Measurements from ENCODE around the gene EPX. TPM values are rescaled to one million over a fixed set of nuclear protein-coding genes. Genes with fewer than 3 reads are reported as not detected.

Gene EPX
- total RNA-seq, 6 experiments from 2014 or later: not detected

DNA sequence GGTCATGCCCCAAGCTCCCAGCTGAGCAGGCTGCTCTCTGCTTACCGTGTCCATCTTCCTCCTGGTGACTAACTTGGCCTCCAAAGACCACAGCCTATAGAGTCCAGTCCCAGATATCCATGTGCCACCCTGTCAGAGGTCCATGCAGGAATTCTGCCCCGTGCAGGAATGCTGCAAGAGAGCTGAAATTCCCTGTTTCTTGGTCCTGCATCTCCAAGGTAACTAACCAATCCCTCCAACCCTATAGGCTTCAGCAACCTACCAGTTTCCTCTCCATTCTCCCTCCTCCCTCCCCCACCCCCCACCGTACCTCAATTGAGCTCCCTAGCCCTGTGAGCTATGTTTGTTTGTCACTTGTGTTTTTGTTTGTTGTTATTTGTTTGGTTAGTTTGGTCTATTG, 36.2 kb downstream of the EPX start:
- DNase-seq: no peak
- no peaks in the 10 kb centered on the region for H3K36me3 Mint-ChIP-seq (ENCODE audit: low read depth)
- H3K9me3 Mint-ChIP-seq: no peaks in the 10 kb centered on the region
- H3K27ac Mint-ChIP-seq: no peak overlapping the region
- TF ChIP-seq, protein P1, sequence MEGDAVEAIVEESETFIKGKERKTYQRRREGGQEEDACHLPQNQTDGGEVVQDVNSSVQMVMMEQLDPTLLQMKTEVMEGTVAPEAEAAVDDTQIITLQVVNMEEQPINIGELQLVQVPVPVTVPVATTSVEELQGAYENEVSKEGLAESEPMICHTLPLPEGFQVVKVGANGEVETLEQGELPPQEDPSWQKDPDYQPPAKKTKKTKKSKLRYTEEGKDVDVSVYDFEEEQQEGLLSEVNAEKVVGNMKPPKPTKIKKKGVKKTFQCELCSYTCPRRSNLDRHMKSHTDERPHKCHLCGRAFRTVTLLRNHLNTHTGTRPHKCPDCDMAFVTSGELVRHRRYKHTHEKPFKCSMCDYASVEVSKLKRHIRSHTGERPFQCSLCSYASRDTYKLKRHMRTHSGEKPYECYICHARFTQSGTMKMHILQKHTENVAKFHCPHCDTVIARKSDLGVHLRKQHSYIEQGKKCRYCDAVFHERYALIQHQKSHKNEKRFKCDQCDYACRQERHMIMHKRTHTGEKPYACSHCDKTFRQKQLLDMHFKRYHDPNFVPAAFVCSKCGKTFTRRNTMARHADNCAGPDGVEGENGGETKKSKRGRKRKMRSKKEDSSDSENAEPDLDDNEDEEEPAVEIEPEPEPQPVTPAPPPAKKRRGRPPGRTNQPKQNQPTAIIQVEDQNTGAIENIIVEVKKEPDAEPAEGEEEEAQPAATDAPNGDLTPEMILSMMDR (IDR thresholded peaks at IDR 0.05): no peak
- no peak overlapping the region for H3K4me3 Mint-ChIP-seq
- peaks cover 39% of the 10 kb centered on the region for H3K4me1 Mint-ChIP-seq (ENCODE audit: low read depth)
- no peaks in the 10 kb centered on the region for H3K27me3 Mint-ChIP-seq (ENCODE audit: insufficient read depth)

DNA sequence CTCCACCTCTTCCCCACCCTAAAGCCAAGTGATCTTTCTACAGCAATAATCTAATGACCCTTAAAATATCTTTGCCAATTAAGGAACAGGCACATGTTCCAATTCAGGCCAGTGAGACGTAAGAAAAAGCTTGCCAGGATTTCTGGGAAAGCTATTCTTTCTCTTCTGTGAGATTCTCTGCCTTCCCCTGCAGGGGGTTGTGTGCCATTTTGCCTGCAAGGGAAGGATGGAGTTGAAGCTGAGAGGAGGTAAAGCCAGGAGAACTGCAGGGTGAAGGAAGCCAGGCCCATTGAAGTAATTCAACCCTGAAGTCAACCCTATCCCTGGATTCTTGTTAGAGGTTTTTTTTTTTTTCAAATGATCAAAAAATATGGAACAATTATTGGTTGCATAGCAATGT, 36.9 kb downstream of the EPX start:
- Mint-ChIP-seq H3K4me1 (ENCODE audit: low read depth) (peaks cover 32% of the 10 kb centered on the region), H3K27me3 (ENCODE audit: insufficient read depth) (0 out of 2 replicates have a peak, but pooled peaks cover 1% of the 10 kb centered on the region)

DNA sequence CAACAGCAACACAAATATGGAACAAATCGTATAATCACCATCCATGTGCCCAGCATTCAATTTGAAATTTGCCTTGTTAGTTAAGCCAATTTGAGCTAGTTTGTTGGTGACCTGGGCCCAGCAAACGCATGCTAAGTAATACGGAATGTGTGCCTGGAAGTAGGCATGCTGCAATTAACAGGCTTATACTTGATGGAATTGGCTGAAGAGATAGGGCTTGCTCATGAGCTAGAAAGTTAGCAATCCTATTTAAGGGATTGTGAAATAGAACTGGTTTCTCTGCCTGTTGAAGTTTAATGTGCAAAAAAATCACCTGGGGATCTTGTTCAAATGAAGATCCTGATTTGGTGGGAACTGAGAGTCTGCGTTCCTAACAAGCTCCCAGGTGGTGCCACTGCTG, 37.4 kb downstream of the EPX start:
- H3K4me1 Mint-ChIP-seq (ENCODE audit: low read depth): peaks cover 27% of the 10 kb centered on the region
- no peaks in the 10 kb centered on the region for H3K36me3 Mint-ChIP-seq (ENCODE audit: low read depth)
- no peak overlapping the region for H3K27ac Mint-ChIP-seq
- DNase-seq: no peak
- no peak overlapping the region for H3K4me3 Mint-ChIP-seq
- H3K27me3 Mint-ChIP-seq (ENCODE audit: insufficient read depth): peaks cover 2% of the 10 kb centered on the region; the same call in 1 of the 2 replicates
- TF ChIP-seq, protein P1 (IDR thresholded peaks at IDR 0.05): no peak
- no peaks in the 10 kb centered on the region for H3K9me3 Mint-ChIP-seq

More for the DNA sequence above, 36.9 kb downstream of the EPX start:
- Mint-ChIP-seq H3K9me3 (no peaks in the 10 kb centered on the region), H3K27ac (no peak overlapping the region), H3K4me3 (no peak overlapping the region), H3K36me3 (ENCODE audit: low read depth) (no peaks in the 10 kb centered on the region)
- TF ChIP-seq, protein P1 (IDR thresholded peaks at IDR 0.05): no peak
- DNase-seq: no peak

DNA sequence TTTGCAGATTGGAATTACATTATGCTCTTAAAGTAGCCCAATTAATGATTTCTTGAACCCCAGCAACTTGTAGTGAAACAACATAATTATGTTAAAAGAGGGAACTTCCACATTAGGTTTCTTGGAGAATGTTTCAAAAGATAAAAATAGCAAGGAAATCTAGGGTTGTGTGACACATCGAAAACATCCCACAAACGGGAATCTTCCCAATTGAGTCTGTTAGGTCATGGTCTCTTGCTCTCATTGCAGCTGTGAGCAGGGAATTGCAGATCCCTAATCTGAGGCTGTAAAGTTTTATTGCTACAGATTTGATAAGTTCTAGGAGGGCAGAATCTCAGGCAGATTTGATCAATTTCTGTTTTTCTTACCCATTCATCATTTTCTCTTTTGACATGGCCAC, 39.1 kb downstream of the EPX start:
- peaks cover 11% of the 10 kb centered on the region for H3K27me3 Mint-ChIP-seq (ENCODE audit: insufficient read depth)
- H3K4me1 Mint-ChIP-seq (ENCODE audit: low read depth): peaks cover 27% of the 10 kb centered on the region
- peak overlapping the region; percentile 44 for H3K4me3 Mint-ChIP-seq
- H3K36me3 Mint-ChIP-seq (ENCODE audit: low read depth): no peaks in the 10 kb centered on the region
- DNase-seq: peak; percentile 32
- no peaks in the 10 kb centered on the region for H3K9me3 Mint-ChIP-seq
- peak overlapping the region; percentile 87 for H3K27ac Mint-ChIP-seq
- TF ChIP-seq, protein P1 (IDR thresholded peaks at IDR 0.05): no peak

DNA sequence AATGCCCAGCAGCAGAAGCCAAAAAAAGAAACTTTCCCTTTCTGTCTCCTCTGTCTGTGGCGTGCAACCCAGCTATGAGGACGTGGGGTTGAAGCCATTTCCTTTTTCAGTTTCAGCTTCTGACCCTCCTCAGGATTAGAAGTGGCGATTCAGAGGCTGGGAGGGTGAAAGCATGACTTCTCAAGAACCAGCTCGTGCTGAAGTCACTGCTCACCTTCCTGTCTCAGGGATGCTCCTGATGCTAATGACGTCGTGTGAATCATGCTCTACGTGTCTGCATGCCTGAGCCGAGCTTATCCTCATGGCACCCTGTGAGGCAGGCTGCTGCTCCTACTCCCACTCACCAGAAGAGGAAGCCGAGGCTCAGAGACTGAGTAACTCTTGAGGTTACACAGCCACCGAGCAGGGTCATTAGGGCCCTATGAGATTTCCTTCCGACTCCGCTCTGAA, 40.2 kb downstream of the EPX start:
- Mint-ChIP-seq H3K27ac (peak overlapping the region; percentile 87), H3K9me3 (no peaks in the 10 kb centered on the region), H3K4me3 (peak overlapping the region; percentile 69), H3K4me1 (ENCODE audit: low read depth) (peaks cover 27% of the 10 kb centered on the region), H3K27me3 (ENCODE audit: insufficient read depth) (peaks cover 14% of the 10 kb centered on the region), H3K36me3 (ENCODE audit: low read depth) (no peaks in the 10 kb centered on the region)
- TF ChIP-seq, protein P1 (IDR thresholded peaks at IDR 0.05): no peak
- DNase-seq: peak; percentile 87

DNA sequence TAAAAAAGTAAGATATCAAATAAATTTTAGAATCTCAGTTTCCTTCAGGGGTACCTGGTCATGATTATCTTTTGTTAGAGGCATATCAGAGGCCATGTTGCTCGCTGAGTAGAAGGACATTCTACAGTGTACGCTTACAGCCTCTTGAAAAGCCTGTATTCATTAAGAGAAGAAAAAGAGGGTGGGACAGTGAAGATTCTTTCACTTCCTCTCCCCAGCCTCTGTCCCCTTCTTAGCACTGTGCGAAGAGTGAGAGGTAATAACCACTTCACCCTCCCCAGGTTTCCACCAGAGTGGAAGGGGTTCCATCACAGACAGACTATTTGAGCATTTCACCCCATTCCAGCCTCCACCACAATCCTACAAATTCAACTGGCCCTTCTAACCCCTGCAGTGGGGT, 41.0 kb downstream of the EPX start:
- no peak for DNase-seq
- Mint-ChIP-seq H3K27me3 (ENCODE audit: insufficient read depth) (peaks cover 20% of the 10 kb centered on the region), H3K4me1 (ENCODE audit: low read depth) (peaks cover 27% of the 10 kb centered on the region), H3K27ac (no peak overlapping the region), H3K4me3 (no peak overlapping the region), H3K36me3 (ENCODE audit: low read depth) (no peaks in the 10 kb centered on the region), H3K9me3 (no peaks in the 10 kb centered on the region)
- TF ChIP-seq, protein P1 (IDR thresholded peaks at IDR 0.05): no peak
